Hippocampal formation (tissue), 2 donors: Measurements from ENCODE around the gene ZNF654.
"Not testable (repeated sequence)": the region's sequence is repeated elsewhere in the genome, so short reads cannot be mapped to it uniquely, and the experiment has no call there.

ENCODE experiments used
- DNase-seq, 2 donors: peaks; one replicate each; lab custom pipeline; 2025; lab: John Stamatoyannopoulos, UW

ZNF654 gene

DNA sequence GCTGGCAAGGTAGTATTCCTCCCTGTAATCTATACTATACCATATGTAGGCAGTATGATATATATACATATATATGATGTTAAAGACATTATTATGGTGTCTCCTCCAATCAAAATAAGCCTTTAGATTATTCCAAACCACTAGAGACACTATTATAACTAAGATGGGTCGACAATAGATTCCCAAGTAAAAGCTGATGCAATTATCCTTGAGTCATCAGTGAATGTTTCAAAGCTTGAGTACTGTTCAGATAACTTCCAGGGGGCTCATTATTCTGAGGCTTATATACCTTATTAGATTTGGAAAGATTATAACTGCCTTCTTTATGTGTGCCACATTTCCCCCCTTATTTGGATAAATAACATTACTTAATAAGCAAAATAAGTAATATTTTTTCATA is 78.8 kb downstream of the ZNF654 start:
- no peak for DNase-seq

DNA sequence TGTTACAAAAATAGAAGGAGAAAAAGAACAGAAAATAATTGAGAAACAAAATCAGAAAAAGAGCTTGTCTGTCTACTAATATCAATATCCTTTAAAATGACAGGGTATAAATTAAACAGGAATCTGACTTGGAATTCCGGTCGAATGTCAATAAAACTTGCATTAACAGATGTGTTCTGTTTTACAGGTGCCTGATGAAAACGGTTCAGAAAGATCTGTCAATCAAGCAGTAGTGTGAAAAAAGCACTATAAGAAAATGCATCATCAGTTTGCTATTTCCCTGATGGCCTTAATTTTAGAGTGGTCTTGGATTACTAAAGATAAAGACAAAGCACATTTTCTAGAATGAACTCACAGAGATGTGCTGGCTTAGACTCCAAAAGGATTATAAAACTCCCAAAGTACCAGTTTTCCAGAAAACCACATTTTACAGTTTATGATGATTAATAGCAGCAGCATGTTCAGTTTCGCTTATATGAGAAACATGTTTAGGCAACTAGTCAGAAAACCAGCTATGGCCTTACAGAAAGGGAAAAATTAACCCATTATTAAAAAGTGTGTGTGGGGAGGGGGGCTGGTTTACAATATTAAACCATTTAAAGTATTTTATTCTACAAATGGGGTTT is 82.5 kb downstream of the ZNF654 start:
- no peak for DNase-seq

DNA sequence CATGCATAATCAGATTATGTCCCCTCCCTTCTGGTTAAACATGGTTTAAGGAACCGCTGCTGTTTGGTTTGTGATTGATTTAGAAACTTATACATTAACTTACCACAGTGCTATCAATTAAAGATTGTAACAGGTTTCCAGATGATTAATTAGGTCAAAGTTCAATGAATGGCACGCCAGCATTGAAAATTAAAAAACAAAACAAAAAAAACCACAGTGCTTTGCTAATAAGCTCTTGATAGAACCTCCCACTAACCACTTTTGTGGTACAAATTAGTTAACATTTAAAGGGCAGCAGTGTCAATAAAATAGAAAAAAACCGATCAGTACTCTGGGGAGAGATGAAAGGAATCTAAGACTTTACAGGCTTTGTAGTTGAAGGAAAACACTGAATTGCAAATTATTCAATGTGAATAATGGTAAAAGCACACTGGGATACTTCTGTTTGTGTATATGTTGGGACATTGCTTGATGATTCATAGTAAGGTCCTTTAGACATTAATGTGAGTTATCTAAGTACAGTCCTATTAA is 83.1 kb downstream of the ZNF654 start:
- no peak for DNase-seq

DNA sequence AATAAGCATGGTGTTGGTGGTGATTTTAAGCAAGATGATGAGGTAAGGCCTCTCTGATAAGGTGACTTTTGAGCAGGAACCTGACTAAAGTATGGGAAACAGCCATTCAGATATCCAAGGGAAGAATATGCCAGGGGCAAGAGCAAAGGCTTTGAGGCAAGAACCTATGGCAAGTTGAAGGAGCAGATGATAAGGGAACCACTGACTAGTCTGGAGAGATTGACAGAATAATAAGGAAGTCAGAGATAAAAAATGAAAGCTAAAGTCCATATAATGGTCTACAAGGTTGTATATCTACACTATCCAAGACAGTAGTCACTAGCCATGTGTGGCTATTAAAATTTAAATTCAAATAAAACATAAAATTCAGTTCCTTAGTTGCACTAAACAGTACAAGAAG is 88.2 kb downstream of the ZNF654 start:
- no peak for DNase-seq

DNA sequence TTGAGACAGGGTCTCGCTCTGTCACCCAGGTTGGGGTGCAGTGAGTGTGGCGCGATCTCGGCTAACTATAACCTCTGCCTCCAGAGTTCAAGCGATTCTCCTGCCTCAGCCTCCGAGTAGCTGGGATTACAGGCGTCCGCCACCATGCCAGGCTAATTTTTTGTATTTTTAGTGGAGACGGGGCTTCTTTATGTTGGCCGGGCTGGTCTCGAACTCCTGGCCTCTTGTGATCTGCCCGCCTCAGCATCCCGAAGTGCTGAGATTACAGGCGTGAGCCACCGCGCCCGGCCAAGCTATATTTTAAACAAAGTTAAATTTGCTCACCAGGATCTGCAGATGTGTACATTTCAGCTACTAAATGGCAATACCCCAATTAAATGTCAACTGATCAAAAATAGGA is 89.6 kb downstream of the ZNF654 start:
- DNase-seq = no peak

DNA sequence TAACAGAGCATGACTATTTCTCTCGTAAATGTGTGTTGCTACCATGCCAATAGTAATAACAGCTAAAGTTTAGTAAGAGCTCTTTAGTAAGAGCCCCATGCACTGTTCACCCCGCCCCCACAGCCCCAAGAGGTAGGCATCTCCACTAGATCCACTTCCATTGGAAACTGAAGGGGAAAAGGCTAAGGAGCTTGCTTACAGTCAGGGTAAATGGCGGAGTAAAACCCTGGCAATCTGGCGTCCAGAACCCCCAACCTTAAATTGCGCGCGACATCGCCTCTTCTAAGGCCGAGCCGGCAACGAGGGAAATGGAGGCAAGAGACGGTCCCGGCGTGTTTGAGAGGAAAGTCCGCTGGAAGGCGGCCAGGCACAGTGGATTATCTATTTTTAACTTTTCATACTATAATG is 90.0 kb downstream of the ZNF654 start:
- DNase-seq = no peak

DNA sequence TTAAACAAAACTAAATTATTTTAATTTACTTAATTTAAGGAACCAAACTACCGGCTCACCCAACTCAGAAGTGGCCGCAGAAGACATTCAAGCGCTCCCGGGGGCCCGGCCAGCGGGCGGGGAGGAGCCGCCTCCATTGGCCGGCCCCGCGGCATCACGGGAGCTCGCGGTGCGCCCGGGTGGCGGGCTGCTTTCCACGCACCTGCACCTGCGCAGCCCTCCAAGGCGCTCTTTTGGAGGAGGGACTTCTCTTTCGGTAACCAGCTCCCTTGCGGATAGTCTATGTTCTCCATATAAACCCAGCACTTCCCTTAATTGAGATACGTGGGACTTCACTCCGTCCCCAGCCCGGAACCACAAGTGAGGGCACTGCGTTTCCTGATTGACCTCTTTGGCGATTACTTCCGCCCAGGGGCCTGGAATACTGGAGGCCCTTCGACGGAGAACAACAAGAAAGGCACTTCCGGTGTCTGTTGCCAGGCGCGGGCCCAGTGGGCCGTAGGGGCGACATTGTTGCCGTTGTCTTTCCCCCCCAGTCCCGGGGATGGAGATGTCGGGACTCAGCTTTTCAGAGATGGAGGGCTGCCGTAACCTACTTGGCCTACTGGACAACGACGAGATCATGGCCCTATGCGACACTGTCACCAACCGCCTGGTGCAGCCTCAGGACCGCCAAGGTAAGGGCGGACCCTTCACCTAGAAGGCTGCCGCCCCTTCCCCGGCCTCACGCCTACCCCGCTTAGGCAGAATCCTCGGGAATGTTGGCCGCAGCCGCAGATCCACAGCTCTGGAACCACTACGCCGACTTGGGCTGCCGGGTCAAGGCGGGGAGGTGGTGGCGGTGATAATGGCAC is 90.7 kb downstream of the ZNF654 start, which contains the start of gene C3orf38:
Gene C3orf38, plus strand, starts transcription at position 451 of the 854 bp plus-strand sequence. Its CDS starts 94 bp downstream, at position 545.
- DNase-seq = peak; percentile 84 to 90

DNA sequence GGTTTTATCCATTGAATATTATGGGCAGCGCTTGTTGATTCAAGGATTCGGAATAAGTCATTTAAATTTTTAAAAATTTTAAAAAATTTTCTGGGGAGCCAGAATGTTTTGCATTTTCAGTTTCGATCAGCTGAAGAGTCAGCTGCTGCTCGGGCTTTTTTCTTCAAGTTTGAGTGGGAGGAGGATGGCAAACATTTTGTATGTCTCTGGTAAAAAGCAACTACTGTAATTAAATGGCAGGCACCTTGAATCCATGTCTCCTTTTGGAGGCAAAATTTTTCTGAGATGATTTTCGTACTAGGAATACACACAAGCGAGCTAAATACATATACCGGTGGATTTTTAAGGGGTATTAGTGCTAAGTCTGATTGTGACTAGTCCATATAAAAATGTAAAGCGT is 91.3 kb downstream of the ZNF654 start:
- DNase-seq = peak; percentile 21 to 45

DNA sequence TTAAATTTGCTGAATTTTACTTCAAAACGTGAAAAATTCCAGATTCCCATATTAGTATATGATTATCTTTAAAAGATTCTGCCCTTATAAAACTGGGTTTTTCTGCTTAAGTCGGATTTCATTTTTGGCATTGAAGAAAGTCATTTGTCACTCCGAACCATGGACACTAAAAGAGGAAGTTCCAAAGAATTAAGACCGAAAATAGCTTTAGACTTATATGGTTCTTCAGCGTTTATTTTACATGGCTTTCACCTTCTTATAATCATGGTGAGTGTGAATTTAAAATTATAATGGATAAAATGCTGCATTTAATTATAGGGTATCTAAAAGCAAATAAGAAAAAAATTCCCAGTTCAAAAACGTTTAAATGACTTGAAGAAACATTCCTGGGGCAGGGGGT is 91.8 kb downstream of the ZNF654 start:
- DNase-seq = no peak

DNA sequence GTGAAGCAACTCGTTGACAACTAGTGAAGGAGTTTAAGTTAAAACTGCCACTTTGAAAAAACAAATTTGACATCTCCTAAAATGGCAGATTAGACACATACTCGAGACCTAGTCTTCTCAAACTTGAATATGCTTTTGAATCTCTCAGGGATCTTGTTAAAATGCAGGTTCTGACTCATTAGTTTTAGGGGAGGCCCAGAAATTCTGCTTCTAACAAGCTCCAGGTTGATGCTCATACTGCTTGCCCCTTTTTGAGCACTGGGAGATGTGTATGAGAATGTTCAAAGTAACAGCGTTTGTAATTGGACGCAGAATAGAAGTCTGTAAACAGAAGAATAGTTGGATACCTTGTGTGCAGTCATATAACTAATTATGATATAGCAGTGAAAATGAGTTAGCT is 92.3 kb downstream of the ZNF654 start:
- DNase-seq = no peak

DNA sequence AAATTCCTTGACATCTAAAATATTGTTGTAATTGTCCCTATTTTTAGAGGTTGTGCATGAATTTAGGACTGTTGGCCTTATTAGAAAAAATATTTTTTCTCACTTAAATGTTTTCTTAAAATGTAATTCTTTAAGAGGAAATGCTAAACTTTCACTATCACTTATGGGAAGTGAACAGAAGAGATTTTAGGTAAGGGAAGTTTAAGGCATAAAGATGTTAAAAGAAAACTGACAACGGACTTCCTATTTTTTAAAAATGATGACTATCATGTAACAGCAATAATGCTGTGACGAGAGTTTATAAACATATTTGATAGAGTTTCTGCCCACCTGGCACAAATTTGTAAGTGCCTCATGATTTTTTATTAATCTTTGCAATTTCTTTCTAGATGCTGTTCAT is 93.8 kb downstream of the ZNF654 start:
- DNase-seq = no peak

DNA sequence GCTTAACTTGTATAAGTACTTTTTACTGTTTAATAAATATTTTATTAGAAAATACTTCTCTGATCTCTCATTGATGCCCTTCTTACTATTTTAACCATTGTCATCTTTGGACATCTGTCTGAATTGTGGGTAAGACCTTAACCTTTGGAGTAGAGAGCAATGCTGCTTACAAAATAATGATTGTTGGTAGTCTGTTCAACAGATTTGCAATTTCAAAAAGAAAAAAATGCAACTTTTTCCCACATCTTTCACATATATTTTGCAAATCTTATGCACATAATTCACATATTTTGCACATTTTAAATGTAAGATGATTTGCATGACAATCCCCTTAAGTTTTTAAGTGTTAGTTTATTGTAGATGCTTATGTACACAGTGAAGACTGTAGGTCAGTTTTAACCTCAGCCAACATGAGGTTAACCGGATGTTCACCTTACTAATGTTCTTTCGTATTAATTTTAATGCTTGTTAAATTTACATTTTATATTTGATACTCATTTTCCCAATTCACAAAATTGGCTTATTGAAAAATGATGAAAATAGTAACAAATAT is 107.4 kb downstream of the ZNF654 start:
- DNase-seq = no peak

DNA sequence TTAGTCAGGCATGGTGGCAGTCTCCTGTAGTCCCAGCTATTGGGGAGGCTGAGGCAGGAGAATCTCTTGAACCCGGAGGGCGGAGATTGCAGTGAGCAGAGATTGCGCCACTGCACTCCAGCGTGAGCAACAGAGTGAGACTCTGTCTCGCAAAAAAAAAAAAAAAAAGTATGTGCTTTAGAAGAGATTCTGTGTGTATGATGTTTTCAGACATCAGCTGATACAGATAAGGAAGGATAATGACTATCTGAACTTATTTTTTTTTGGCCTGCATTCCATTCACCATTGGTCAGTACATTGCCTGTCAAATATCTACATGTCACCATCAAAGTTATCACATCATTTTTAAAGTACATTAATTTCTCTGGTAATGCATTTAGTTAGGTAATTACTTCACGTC is 108.1 kb downstream of the ZNF654 start:
- no peak for DNase-seq

DNA sequence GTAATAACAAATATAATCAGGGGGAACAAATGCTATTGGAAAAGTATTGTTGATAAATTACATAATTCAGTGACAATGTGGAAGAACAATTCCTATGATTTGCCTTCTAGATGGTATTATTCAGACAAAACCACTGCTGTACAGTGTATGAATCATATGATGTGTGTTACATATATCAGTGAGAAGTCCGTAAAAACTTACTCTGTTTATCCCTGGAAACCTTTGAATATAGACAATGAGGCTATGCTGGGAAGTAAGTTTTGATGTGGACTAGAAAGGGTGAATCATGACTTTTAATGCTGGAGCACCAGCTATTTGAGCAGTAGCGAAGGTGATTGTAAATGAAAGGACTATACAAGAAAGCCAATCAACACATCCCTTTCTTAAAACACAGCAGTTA is 108.6 kb downstream of the ZNF654 start:
- no peak for DNase-seq

DNA sequence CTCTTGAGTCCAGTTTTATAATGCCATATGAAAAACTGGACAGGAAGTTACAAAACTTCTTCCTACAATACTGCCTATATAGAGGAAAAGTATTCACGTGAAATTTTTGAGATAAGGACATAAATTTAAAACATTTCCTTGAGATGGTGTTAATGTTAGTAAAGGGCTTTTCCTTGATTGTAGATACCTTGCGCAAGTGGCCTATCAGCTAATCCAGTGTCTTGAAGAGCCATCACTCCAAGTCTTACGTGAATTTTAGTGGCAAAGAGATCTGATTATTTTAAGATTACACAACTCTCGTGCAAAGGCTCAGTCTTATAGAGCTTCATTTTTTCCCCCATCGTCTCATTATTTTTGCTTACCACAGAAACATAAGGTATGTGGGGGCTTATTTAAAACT is 109.1 kb downstream of the ZNF654 start:
- no peak for DNase-seq

DNA sequence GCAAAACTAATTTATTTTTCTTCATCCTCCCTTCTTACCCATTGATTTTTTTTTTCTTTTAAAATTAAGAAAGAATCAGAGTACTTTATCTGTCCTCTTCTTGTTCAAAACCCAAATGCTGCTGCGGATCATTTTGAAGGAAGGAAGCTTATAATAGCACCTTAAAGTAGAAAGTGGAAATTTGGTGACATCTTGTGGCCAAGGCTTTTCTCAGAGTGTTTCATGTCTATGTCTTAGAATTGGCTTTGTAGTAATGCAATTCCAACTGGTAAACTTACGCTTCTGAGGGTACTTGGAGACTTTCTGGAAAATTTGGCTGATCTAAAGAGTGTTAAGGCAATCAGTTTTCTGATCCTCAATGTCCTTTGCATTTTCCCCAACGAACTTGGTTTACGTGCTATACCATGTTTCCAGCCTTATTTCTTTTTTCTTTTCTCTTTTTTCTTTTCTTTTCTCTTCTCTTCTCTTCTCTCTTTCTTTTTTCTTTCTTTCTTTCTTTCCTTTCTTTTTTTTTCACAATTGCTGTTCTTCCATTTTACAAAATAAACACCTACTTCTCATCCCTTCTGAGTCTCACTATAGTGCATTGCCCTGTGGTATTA is 121.4 kb downstream of the ZNF654 start:
- peak in 1 of 2 donors; percentile 33 for DNase-seq

DNA sequence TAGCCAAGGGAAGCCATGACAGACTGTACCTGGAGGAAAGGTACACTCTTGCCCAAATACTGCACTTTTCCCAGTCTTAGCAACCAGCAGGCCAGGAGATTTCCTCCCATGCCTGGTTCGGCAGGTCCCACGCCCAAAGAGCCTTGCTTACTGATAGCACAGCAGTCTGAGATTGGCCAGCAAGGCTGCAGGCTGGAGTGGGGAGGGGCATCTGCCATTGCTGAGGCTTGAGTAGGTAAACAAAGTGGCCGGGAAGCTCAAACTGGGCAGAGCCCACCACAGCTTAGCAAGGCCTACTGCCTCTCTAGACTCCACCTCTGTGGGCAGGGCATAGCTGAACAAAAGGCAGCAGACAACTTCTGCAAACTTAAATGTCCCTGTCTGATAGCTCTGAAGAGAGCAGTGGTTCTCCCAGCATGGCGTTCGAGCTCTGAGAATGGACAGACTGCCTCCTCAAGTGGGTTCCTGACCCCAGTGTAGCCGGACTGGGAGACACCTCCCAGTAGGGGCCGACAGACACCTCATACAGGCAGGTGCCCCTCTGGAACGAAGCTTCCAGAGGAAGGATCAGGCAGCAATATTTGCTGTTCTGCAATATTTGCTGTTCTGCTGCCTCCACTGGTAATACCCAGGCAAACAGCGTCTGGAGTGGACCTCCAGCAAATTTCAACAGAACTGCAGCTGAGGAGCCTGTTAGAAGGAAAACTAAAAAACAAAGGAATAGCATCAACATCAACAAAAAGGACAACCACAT is 123.3 kb downstream of the ZNF654 start:
- DNase-seq = not testable (repeated sequence)

DNA sequence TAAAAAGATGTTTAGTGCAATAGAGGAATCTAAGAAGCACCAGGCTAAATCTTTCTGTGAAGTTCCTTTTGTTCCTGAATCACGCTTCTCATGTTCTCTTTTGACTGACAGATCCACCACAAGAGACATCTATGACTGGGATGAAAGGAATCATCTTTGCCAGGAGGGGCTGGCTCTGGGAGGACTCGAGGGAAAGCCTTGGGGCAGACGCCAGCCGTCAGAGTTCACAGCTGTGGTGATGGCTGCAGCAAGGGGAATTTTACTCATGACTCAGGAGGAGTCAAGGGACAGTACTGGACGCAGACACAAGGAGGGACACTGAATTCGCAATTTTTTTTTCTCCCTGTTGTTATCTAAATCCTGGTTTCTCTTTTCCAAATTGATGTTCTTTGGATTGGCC is 129.4 kb downstream of the ZNF654 start:
- peak; percentile 62 to 78 for DNase-seq

DNA sequence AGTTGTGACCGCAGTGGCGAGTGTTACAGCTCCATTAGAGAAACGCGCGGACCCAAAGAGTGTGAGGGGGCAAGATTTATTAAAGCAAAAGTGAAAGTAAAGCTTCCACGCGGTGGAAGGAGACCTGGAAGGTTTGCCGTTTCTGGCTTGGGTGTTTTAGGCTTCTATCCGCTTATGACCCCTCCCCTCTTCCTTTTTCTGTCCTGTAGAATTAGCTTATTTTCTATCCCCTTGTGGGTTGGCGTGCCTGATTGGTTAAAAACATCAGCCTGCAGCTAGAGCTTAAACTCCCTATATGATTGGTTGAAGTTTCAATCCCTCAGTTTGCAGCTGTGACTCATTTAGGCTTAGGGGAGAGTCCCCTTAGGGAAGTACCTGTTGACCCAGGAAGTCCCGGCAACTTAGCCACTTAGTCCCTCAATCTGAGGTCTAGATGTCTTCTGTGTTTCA is 130.3 kb downstream of the ZNF654 start:
- DNase-seq = no peak

DNA sequence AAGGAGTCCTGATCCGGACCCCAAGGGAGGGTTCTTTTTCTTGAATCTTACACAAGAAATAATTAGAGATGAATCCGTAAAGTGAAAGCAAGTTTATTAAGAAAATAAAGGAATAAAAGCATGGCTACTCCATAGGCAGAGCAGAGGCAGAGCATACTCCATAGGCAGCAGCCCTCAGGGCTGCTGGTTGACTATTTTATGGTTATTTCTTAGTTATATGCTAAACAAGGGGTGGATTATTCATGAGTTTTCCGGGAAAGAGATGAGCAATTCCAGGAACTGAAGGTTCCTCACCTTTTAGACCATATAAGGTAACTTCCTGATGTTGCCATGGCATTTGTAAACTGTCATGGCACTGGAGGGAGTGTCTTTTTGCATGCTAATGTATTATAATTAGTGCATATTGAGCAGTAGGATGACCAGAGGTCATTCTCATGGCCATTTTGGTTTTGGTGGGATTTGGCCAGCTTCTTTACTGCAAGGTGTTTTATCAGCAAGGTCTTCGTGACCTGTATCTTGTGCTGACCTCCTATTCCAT is 132.9 kb downstream of the ZNF654 start:
- no peak for DNase-seq

DNA sequence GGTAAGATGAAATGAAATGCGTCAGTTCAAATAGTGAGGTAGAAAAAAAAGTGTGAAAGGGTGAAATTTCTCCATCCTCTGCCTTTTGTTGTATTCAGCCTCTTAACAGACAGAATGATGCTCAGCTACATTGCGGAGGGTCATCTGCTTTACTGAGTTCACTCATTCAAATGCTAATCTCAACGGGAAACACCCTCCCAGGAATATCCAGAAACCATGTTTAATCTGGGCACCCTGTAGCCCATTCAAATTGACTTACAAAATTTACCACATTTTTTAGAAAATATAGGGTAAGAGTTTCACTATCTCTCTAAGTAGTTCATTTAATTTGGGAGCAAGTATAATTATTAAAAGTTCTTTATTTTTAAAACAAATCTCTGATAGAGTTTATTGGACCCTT is 133.6 kb downstream of the ZNF654 start:
- DNase-seq = no peak
